Neural cell (in vitro differentiated cells): ENCODE results near the gene PIWIL1. TPM values are rescaled to one million over a fixed set of nuclear protein-coding genes. Genes with fewer than 3 reads are reported as not detected.

Experiments
- H2AFZ ChIP-seq: fragments of 200-600, 300-800 bp; sonication (generic), shearing (Covaris generic); 2 replicates; pipeline ENCODE4 v1.6.0; 2014; ENCODE audit warnings: low read depth, mild to moderate bottlenecking, antibody characterized with exemption, low read length, moderate library complexity
- H3F3A ChIP-seq: fragments of 200-600 bp; shearing (Covaris generic); 2 replicates; pipeline ENCODE4 v1.6.1; 2016; ENCODE audit warnings: mild to moderate bottlenecking, moderate library complexity, mixed read lengths, antibody characterized with exemption, low read length; ENCODE audit not compliant: insufficient read depth, poor library complexity, severe bottlenecking
- H3K27ac ChIP-seq: fragments of 200-600, 300-800 bp; sonication (generic), shearing (Covaris generic); 2 replicates; pipeline ENCODE4 v1.5.1; 2014; ENCODE audit warnings: mild to moderate bottlenecking, low read length, moderate library complexity
- H3K27me3 ChIP-seq: fragments of 300-800, 200-600 bp; sonication (generic), shearing (Covaris generic); 2 replicates; pipeline ENCODE4 v1.6.0; 2014; ENCODE audit warnings: mild to moderate bottlenecking, low read depth, low read length, moderate library complexity; ENCODE audit not compliant: insufficient read depth
- H3K36me3 ChIP-seq: fragments of 300-800, 200-600 bp; sonication (generic), shearing (Covaris generic); 2 replicates; pipeline ENCODE4 v1.5.1; 2014; ENCODE audit warnings: mild to moderate bottlenecking, antibody characterized with exemption, low read length, moderate library complexity; ENCODE audit not compliant: insufficient read depth
- H3K4me2 ChIP-seq: fragments of 300-800, 200-600 bp; sonication (generic), shearing (Covaris generic); 2 replicates; pipeline ENCODE4 v1.6.0; 2014; ENCODE audit warnings: mild to moderate bottlenecking, low read length
- H3K4me3 ChIP-seq: fragments of 300-800, 200-600 bp; sonication (generic), shearing (Covaris generic); 2 replicates; pipeline ENCODE4 v1.5.1; 2014; ENCODE audit warnings: mild to moderate bottlenecking, low read length, moderate library complexity
- H3K79me2 ChIP-seq: fragments of 200-600 bp; shearing (Covaris generic); replicated peaks from 2 replicates; pipeline ENCODE4 v1.6.0; 2014; ENCODE audit warnings: mild to moderate bottlenecking, low read length, moderate library complexity; ENCODE audit not compliant: insufficient read depth
- H3K9ac ChIP-seq: fragments of 300-800, 200-600 bp; sonication (generic), shearing (Covaris generic); 2 replicates; pipeline ENCODE4 v1.6.1; 2016; ENCODE audit warnings: mild to moderate bottlenecking, low read length, mixed read lengths
- H3K9me2 ChIP-seq: fragments of 200-600 bp; shearing (Covaris generic); 2 replicates; pipeline ENCODE4 v1.6.1; 2016; ENCODE audit warnings: mild to moderate bottlenecking, low read length, mixed read lengths; ENCODE audit not compliant: insufficient read depth
- H3K9me3 ChIP-seq: fragments of 200-600, 300-800 bp; sonication (generic), shearing (Covaris generic); 2 replicates; pipeline ENCODE4 v1.6.1; 2016; ENCODE audit warnings: mild to moderate bottlenecking, mixed run types, low read length, moderate library complexity, mixed read lengths
- H4K20me1 ChIP-seq: fragments of 200-600 bp; shearing (Covaris generic); 2 replicates; pipeline ENCODE4 v1.6.1; 2016; ENCODE audit warnings: mild to moderate bottlenecking, mixed run types; ENCODE audit not compliant: insufficient read depth
- CTCF ChIP-seq: fragments of 450-650 bp; IDR thresholded peaks from 2 replicates; pipeline ENCODE4 v1.5.1; 2014; ENCODE audit warnings: antibody characterized with exemption, mild to moderate bottlenecking, moderate library complexity; ENCODE audit not compliant: poor library complexity, severe bottlenecking
- EP300 ChIP-seq: fragments of 450-650 bp; conservative IDR thresholded peaks from 2 replicates; pipeline ENCODE4 v1.6.1; 2014; ENCODE audit warnings: antibody characterized with exemption, mild to moderate bottlenecking, moderate library complexity; ENCODE audit not compliant: poor library complexity, severe bottlenecking
- EZH2 ChIP-seq: fragments of 200-600, 300-800 bp; shearing (Covaris generic), sonication (generic); IDR thresholded peaks from 2 replicates; pipeline ENCODE4 v1.6.1; 2014; ENCODE audit warnings: antibody characterized with exemption, low read length, borderline replicate concordance, mild to moderate bottlenecking; ENCODE audit not compliant: insufficient read depth, poor library complexity, severe bottlenecking
- MXI1 ChIP-seq: fragments of 450-650 bp; conservative IDR thresholded peaks from 2 replicates; pipeline ENCODE4 v1.6.1; 2014; ENCODE audit warnings: antibody characterized with exemption, mild to moderate bottlenecking; ENCODE audit not compliant: poor library complexity, severe bottlenecking
- POLR2AphosphoS5 ChIP-seq: IDR thresholded peaks from 2 replicates; pipeline ENCODE4 v1.6.1; 2012
- RAD21 ChIP-seq: fragments of 450-650 bp; conservative IDR thresholded peaks from 2 replicates; pipeline ENCODE4 v1.6.1; 2014; ENCODE audit warnings: antibody characterized with exemption, mild to moderate bottlenecking, moderate library complexity
- REST ChIP-seq: IDR thresholded peaks from 2 replicates; pipeline ENCODE4 v1.6.1; 2012; ENCODE audit warnings: borderline replicate concordance
- SMC3 ChIP-seq: fragments of 450-650 bp; conservative IDR thresholded peaks from 2 replicates; pipeline ENCODE4 v1.6.1; 2014; ENCODE audit warnings: antibody characterized with exemption, mild to moderate bottlenecking, moderate library complexity; ENCODE audit not compliant: poor library complexity
- TAF1 ChIP-seq: IDR thresholded peaks from 2 replicates; pipeline ENCODE4 v1.6.1; 2012; ENCODE audit warnings: low read depth
- polyA plus RNA-seq: library from polyadenylated mRNA; depleted of rRNA; stranded (reverse); fragments of >200 nt; gene quantifications from 2 replicates; pipeline ENCODE4 v1.2.3, GENCODE V29; 2014

PIWIL1 gene
- polyA plus RNA-seq, 1 donor from 2014 or later: not detected

- Histone ChIP-seq H3K4me3 (no peak overlapping the region), H3K79me2 (no peaks in the 10 kb centered on the region), H3K9me3 (no peaks in the 10 kb centered on the region), H3K27ac (no peak overlapping the region), H2AFZ (no peak overlapping the region), H3K9me2 (no peaks in the 10 kb centered on the region), H3K9ac (no peak overlapping the region), H3K36me3 (no peaks in the 10 kb centered on the region), H3F3A (no peaks in the 10 kb centered on the region), H3K4me2 (no peak overlapping the region), H3K27me3 (no peaks in the 10 kb centered on the region), H4K20me1 (no peaks in the 10 kb centered on the region)
- TF ChIP-seq RAD21 (no peak), EP300 (no peak), TAF1 (no peak), CTCF (no peak), EZH2 (no peak), REST (no peak), MXI1 (no peak), SMC3 (no peak), POLR2AphosphoS5 (no peak)
Observed at GRCh38 chr12:130339951-130340350, 2.3 kb downstream of the PIWIL1 start.

GRCh38 chr12:130342442-130342841 is 4.8 kb downstream of the PIWIL1 start:
- Histone ChIP-seq H3K27ac (no peak overlapping the region), H3F3A (no peaks in the 10 kb centered on the region), H3K9me3 (no peaks in the 10 kb centered on the region), H3K27me3 (no peaks in the 10 kb centered on the region), H3K9ac (no peak overlapping the region), H3K9me2 (no peaks in the 10 kb centered on the region), H3K4me2 (no peak overlapping the region), H3K79me2 (no peaks in the 10 kb centered on the region), H3K36me3 (no peaks in the 10 kb centered on the region), H2AFZ (no peak overlapping the region), H3K4me3 (no peak overlapping the region), H4K20me1 (no peaks in the 10 kb centered on the region)
- no peak for TF ChIP-seq EZH2
- no peak for TF ChIP-seq MXI1
- TF ChIP-seq POLR2AphosphoS5: no peak
- TF ChIP-seq REST: no peak
- no peak for TF ChIP-seq CTCF
- no peak for TF ChIP-seq EP300
- no peak for TF ChIP-seq SMC3
- no peak for TF ChIP-seq TAF1
- no peak for TF ChIP-seq RAD21
